GM21528 (cell line): Measurements from ENCODE around the gene ABHD14A.

ENCODE experiments used
- ATAC-seq: cut with Tn5 transposase; IDR thresholded peaks from one replicate; pipeline ENCODE4 v1.9.1; 2021; ENCODE audit warnings: mild to moderate bottlenecking, moderate library complexity; ENCODE audit not compliant: unreplicated experiment, low FRiP score

The ABHD14A gene

GRCh38 chr3:52013802-52014598 is 39.1 kb downstream of the ABHD14A start:
- ATAC-seq, result no peak

DNA sequence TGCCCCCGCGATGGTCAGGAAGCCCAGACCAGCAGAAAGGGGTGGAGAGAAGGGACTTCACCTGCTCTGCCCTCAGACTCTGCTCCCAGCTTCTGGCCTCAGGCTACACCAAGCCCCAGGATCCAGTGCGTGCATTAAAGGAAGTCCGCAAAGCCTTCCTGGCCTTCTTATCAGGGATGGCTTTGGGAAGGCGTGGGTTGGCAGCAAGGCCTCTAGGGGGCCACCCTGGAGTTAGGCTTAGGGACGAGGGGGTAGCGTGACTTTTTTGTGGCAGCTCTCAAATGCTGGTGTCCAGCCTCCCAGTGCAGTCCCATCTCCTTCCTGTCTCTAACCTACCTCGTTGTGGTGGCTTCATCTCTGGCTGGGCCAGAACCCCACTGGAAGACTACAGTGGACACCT is 39.7 kb downstream of the ABHD14A start:
- no peak for ATAC-seq

- ATAC-seq, result no peak
Observed at GRCh38 chr3:52015438-52016228, 40.8 kb downstream of the ABHD14A start.

- no peak for ATAC-seq
Observed at GRCh38 chr3:52017586-52017985, 42.7 kb downstream of the ABHD14A start.

- ATAC-seq, result no peak
Observed at GRCh38 chr3:52018319-52019000, 43.6 kb downstream of the ABHD14A start.

- ATAC-seq, result no peak
Observed at GRCh38 chr3:52019352-52020080, 44.7 kb downstream of the ABHD14A start.

- ATAC-seq, result no peak
Observed at GRCh38 chr3:52020796-52021195, 45.9 kb downstream of the ABHD14A start.

GRCh38 chr3:52021489-52022268 is 46.8 kb downstream of the ABHD14A start:
- ATAC-seq, result no peak

DNA sequence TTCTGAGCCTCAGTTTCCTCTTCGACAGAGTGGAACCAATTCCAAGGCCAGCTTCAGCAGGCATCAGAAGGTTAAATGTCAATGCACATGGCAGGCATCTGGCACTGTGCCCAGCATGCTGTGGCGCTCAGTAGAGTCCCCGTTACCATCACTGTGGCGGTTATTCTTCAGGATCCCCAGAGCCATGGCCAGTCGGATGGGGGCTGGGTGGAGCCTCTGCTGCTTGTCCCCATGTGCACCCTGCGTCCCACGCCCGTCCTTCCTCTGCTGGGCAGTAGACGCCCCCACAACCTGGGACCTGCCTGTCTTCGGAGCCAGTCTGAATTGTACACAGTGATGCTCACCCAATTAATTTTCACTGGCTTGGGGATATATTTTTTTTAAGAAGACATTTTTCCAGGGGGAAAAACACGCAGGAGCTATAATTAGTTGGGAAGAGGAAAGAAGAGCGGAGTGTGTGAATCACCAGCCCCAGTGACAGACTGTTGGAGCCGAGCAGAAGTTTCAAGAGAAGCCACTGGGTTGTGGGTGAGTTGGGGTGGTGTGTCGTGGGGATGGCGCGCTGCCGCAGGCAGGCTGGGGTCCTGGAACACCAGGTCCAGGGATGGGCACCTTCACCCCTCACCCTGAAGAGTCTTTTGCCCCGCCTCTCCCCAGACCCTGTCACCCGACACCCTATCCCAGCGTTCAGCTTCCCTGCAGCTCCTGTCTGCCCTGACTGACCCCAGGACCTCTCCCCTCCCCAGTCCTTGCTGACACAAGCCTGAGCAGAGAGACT is 47.6 kb downstream of the ABHD14A start:
- ATAC-seq, result no peak

DNA sequence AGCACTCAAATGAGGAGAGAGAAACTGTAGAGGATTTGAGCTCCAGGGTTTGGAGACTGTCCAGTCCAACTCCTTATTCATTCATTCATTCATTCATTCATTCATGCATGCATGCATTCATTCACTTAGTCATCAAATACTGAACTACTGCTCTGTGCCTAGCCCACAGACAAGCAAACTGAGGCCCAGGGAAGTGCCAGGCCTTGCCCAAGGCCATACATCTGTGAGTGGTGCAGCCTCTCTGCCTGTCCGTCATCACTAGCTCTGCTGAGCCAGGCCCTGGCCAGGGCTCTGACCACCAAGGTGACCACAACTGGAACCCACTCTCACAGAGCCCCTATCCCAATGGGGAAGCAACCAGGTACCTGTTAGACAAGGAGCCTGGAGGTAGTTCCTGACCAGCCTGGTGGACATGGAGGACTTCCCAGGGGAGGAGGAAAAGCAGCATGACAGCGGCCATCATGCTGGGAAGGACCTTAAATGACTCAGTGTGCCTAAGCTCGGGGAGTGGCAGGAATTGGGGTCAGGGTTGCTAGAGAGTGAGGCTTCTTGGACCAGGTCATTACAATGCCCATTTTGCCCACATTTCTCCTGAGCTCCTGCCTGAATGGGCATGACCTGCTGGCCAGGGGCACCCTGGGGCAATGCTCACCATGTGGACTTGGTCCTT is 48.4 kb downstream of the ABHD14A start:
- no peak for ATAC-seq

DNA sequence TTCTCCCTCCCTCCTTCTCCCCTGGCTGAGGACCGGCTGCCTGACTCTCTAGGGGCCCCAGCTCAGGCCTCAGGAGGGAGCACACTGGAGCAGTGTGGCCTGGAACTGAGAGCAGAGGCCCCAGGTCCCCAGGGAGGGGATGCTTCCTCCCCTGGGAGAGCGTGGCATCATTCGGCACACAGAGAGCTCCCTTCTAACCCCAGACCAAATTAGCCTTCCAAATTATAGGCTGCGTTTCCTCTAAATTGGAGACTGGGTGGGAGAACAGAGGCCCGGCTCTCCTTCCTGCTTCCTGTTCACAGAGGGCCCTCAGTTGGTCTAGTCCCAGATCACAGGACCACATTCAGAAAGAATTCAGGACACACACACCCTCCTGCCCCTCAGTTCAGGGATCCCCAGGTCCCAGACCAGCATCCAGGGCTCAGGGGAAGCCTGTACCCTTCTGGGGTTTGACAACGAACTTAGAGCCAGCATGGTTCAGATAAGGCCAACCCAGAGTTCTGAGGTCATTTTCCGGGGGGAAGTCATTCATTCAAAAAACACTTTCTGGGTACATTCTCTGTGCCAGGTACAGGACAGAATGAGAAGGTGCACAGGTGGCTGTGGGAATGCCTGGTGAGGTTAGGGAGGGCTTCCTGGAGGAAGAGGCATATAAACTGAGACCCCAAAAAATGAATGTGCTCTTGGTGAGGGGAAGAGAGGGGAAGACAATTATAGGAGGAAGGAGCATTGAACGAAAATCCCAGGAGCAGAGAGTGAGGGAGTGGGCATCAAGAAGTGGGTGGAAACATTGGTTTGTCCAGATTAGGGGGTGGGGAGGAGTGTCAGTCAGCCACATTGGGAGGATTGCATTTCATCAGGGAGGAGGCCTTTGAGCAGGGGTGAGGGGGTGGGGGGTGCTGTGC is 49.2 kb downstream of the ABHD14A start:
- ATAC-seq, result no peak

- ATAC-seq, result no peak
Observed at GRCh38 chr3:52024765-52025452, 50.0 kb downstream of the ABHD14A start.

DNA sequence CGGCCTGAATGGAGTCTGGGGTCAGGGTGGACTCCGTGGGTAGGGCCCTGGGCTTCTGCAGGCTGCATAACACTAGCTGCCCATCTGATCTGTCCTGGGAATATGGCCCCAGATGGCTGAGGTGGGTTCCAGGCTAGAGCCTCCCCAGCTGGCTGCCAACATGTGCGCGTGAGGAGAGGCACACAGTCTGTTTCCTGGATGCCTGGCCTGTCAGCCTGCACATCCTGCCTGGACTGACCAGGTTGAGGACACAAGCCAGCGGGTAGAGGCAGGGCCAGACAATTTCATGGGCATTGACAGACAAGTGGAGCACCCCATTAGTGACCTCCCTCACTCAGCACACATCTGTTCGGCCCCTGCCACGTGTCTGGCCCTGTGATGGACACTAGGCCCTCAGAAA is 50.6 kb downstream of the ABHD14A start:
- no peak for ATAC-seq

DNA sequence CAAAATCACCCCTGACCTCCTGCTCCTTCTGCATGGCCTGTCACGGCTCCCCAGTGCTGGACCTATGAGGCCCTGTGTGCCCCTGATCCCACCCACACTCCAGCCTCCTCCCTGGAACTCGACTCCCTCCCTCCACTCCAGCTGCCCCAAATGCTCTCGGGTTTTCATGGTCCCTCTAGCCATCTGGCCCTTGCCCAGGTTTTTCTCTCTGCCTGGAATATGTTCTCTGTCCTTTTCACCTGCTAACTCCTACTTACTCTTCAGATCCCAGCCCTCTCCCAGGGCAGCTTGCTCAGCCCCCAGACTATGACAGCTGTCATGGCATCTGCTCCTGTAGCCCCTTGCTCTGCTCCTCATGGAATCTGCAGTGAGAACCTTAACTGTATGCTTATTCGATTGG is 51.2 kb downstream of the ABHD14A start:
- ATAC-seq, result no peak

DNA sequence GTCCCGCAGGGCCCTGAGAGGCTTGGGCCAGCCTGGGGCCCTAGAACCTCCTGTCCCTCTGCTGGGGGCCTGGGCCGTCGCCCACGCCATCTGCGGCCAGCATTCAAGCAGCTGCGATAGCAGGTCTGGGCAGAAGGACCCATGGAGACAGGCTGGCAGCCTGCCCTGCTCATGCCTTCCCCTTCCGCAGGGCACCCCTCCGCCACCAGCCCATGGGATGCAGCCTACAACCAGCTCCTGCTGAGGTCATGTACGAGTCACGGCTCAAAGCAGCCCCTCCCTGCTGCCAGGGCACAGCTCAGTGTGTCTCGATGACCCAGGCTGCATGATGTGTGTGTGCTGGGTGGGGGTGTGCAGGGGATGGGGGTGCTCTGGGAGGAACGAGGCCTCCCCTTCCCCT is 53.7 kb downstream of the ABHD14A start:
- no peak for ATAC-seq

GRCh38 chr3:52029053-52029452 is 54.2 kb downstream of the ABHD14A start:
- no peak for ATAC-seq

DNA sequence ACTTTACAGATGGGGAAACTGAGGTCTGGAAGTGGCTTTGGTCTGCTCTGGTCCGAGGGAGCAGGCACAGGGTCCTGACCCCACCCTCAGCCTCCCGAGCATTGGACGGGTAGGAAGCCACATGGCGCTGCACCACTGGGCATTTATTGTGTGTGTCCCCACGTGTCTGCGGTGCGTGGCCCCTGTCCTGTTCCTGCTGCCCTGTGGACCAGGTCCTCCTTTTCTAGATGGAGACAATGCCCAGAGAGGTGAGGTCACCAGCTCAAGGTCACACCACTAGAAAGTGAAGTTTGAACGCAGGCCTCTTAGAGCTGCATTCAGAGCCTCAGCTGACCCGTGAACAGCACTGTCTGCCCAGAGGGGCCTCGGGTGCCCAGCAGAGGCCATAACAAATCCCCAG is 54.7 kb downstream of the ABHD14A start:
- ATAC-seq, result no peak
